ENCODE data around the gene RAB34. TPM values are rescaled to one million over a fixed set of nuclear protein-coding genes. Genes with fewer than 3 reads are reported as not detected.
"Not testable (repeated sequence)": the region's sequence is repeated elsewhere in the genome, so short reads cannot be mapped to it uniquely, and the experiment has no call there.

The RAB34 gene
- total RNA-seq, 1 experiment from 2014 or later, result 189 TPM

DNA sequence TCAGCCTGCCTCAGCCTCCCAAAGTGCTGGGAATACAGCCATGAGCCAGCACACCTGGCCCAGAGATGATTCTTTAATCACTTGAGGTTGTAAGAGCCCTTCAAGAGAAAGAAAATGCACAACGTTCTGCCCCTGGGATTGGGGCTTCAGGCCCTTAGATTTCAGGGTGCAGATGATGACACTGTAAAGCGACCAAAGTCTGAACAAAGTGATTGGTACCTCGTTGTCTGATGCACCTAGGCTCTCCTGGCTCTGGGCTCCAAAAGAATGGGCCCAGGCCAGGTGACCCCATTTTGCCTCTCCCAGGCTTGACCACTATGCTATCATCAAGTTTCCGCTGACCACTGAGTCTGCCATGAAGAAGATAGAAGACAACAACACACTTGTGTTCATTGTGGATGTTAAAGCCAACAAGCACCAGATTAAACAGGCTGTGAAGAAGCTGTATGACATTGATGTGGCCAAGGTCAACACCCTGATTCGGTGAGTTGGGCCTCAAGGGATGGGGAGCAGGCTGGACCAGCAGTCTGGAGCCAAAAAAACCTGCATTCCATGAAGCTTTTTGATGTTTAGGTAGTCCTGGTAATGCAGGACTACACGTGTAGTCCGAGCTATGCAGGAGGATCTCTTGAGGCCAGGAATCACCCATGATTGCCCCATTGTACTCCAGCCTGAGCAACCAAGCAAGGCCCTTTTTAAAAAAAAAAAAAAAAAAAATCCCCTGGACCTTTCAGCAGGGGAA lies 4.9 kb upstream of the RAB34 start:
- H3K36me3 Mint-ChIP-seq (ENCODE audit: insufficient read depth in 1 of 3, low read depth in 3 of 3), result peaks cover 45 to 56% (median 49%) of the 10 kb centered on the region in 3 experiments

DNA sequence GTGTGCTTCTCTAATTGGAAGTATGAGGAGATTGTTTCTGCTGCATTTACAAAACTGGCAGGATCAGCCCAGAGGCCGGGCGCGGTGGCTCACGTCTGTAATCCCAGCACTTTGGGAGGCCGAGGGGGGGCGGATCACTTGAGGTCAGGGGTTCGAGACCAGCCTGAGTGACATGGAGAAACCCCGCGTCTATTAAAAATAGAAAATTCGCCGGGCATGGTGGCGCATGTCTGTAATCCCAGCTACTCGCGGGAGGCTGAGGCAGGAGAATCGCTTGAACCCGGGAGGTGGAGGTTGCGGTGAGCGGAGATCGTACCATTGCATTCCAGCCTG lies 3.3 kb upstream of the RAB34 start:
- H3K36me3 Mint-ChIP-seq (ENCODE audit: insufficient read depth in 1 of 3, low read depth in 3 of 3), result peaks cover 45 to 60% (median 50%) of the 10 kb centered on the region in 3 experiments
- H3K9me3 ChIP-seq (ENCODE audit: control insufficient read depth, low read depth, low read length); H4K20me1 ChIP-seq (ENCODE audit: control insufficient read depth, insufficient read depth, insufficient read length); H3K18ac ChIP-seq (ENCODE audit: insufficient read length, low read depth, low read length); H3K23ac ChIP-seq (ENCODE audit: insufficient read length, low read depth, low read length); DNase-seq; H2BK15ac ChIP-seq (ENCODE audit: low read depth, low read length); H3K27me3 Mint-ChIP-seq (ENCODE audit: low read depth); H3T11ph ChIP-seq (ENCODE audit: low read length); H2AK5ac ChIP-seq (ENCODE audit: insufficient read length, low read length); H4K8ac ChIP-seq (replicated peaks; ENCODE audit: insufficient read length, low read depth, low read length); H3K56ac ChIP-seq (ENCODE audit: insufficient read length, low read depth, low read length); H3K27ac ChIP-seq (ENCODE audit: insufficient read length, low read depth, low read length); H3K14ac ChIP-seq (ENCODE audit: insufficient read depth, low read length); H2BK5ac ChIP-seq (ENCODE audit: insufficient read length, low read length); H2BK120ac ChIP-seq (ENCODE audit: low read depth, low read length, poor library complexity, severe bottlenecking); H4K91ac ChIP-seq (ENCODE audit: insufficient read length, low read depth, low read length); H3K79me1 ChIP-seq (ENCODE audit: insufficient read depth, low read depth, low read length, poor library complexity, severe bottlenecking); H2BK20ac ChIP-seq (ENCODE audit: low read depth, low read length, poor library complexity, severe bottlenecking); H3K27me3 ChIP-seq (ENCODE audit: insufficient read depth, low read length); H3K9me3 Mint-ChIP-seq; H4K5ac ChIP-seq (ENCODE audit: insufficient read length, low read depth, low read length); H3K4me1 ChIP-seq (ENCODE audit: insufficient read depth, low read length); H3K4ac ChIP-seq (ENCODE audit: low read depth, low read length); H2AFZ ChIP-seq (ENCODE audit: low read length); H2BK12ac ChIP-seq (ENCODE audit: insufficient read length, low read depth, low read length): not testable (repeated sequence)
- peak overlapping the region; percentile 99 for H3K4me3 Mint-ChIP-seq
- no CpG with 5 or more reads among the region's 19 CpGs for WGBS (ENCODE audit: extremely low coverage, insufficient read length, low lambda C conversion rate)
- H3K4me2 ChIP-seq (ENCODE audit: insufficient read depth, insufficient read length, low read length), result peak overlapping the region; percentile 90
- H3K9ac ChIP-seq (ENCODE audit: extremely low read depth, insufficient read length, low read length), result peak overlapping the region; percentile 84
- peak overlapping the region; percentile 99 to 100 (median 100); a peak in 5 of 7 replicates for H3K27ac Mint-ChIP-seq
- H3K23me2 ChIP-seq (ENCODE audit: insufficient read length, low read depth, low read length, poor library complexity, severe bottlenecking), result peaks cover 36% of the 10 kb centered on the region
- peaks cover 45 to 69% of the 10 kb centered on the region in 2 experiments for H3K4me1 Mint-ChIP-seq
- peaks cover 24% of the 10 kb centered on the region; the same call in 1 of the 2 replicates for H3K79me2 ChIP-seq (ENCODE audit: insufficient read depth, low read length)

More for the DNA sequence above, 4.9 kb upstream of the RAB34 start:
- Histone ChIP-seq H3K79me2 (ENCODE audit: insufficient read depth, low read length) (peaks cover 14% of the 10 kb centered on the region; the same call in 1 of the 2 replicates), H3K9me3 (ENCODE audit: control insufficient read depth, low read depth, low read length) (no peaks in the 10 kb centered on the region), H2AFZ (ENCODE audit: low read length) (no peak overlapping the region), H2BK120ac (ENCODE audit: low read depth, low read length, poor library complexity, severe bottlenecking) (no peak overlapping the region), H3K27me3 (ENCODE audit: insufficient read depth, low read length) (no peaks in the 10 kb centered on the region), H2BK5ac (ENCODE audit: insufficient read length, low read length) (no peak overlapping the region), H3K18ac (ENCODE audit: insufficient read length, low read depth, low read length) (no peak overlapping the region), H3K14ac (ENCODE audit: insufficient read depth, low read length) (no peak overlapping the region), H2BK15ac (ENCODE audit: low read depth, low read length) (no peak overlapping the region), H3K4me2 (ENCODE audit: insufficient read depth, insufficient read length, low read length) (peak overlapping the region; percentile 90), H4K20me1 (ENCODE audit: control insufficient read depth, insufficient read depth, insufficient read length) (no peaks in the 10 kb centered on the region), H4K8ac (replicated peaks; ENCODE audit: insufficient read length, low read depth, low read length) (no peak overlapping the region), H3K23ac (ENCODE audit: insufficient read length, low read depth, low read length) (no peak overlapping the region), H3K9ac (ENCODE audit: extremely low read depth, insufficient read length, low read length) (peak overlapping the region; percentile 28), H2AK5ac (ENCODE audit: insufficient read length, low read length) (no peak overlapping the region), H3K56ac (ENCODE audit: insufficient read length, low read depth, low read length) (no peak overlapping the region), H2BK12ac (ENCODE audit: insufficient read length, low read depth, low read length) (no peak overlapping the region), H3K4me1 (ENCODE audit: insufficient read depth, low read length) (0 out of 2 replicates have a peak, but pooled peaks cover 7% of the 10 kb centered on the region), H3K79me1 (ENCODE audit: insufficient read depth, low read depth, low read length, poor library complexity, severe bottlenecking) (peaks cover 3% of the 10 kb centered on the region), H3K4ac (ENCODE audit: low read depth, low read length) (no peak overlapping the region), H4K91ac (ENCODE audit: insufficient read length, low read depth, low read length) (no peak overlapping the region), H3K23me2 (ENCODE audit: insufficient read length, low read depth, low read length, poor library complexity, severe bottlenecking) (peaks cover 39% of the 10 kb centered on the region), H3T11ph (ENCODE audit: low read length) (no peak overlapping the region), H3K27ac (ENCODE audit: insufficient read length, low read depth, low read length) (no peak overlapping the region), H2BK20ac (ENCODE audit: low read depth, low read length, poor library complexity, severe bottlenecking) (no peak overlapping the region), H4K5ac (ENCODE audit: insufficient read length, low read depth, low read length) (no peak overlapping the region)
- TF ChIP-seq, protein P1, sequence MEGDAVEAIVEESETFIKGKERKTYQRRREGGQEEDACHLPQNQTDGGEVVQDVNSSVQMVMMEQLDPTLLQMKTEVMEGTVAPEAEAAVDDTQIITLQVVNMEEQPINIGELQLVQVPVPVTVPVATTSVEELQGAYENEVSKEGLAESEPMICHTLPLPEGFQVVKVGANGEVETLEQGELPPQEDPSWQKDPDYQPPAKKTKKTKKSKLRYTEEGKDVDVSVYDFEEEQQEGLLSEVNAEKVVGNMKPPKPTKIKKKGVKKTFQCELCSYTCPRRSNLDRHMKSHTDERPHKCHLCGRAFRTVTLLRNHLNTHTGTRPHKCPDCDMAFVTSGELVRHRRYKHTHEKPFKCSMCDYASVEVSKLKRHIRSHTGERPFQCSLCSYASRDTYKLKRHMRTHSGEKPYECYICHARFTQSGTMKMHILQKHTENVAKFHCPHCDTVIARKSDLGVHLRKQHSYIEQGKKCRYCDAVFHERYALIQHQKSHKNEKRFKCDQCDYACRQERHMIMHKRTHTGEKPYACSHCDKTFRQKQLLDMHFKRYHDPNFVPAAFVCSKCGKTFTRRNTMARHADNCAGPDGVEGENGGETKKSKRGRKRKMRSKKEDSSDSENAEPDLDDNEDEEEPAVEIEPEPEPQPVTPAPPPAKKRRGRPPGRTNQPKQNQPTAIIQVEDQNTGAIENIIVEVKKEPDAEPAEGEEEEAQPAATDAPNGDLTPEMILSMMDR (conservative IDR thresholded peaks at IDR 0.05), result no peak
- Mint-ChIP-seq H3K9me3 (no peaks in the 10 kb centered on the region; a peak in 2 of 5 replicates), H3K4me1 (peaks cover 41 to 62% of the 10 kb centered on the region in 2 experiments), H3K4me3 (peak overlapping the region; percentile 99), H3K27me3 (ENCODE audit: low read depth) (no peaks in the 10 kb centered on the region; the same call in 1 of the 2 replicates), H3K27ac (peak overlapping the region in 2 of 3 experiments; percentile 68 to 95; a peak in 3 of 7 replicates)
- no peak for DNase-seq
- no CpG with 5 or more reads among the region's 7 CpGs for WGBS (ENCODE audit: extremely low coverage, insufficient read length, low lambda C conversion rate)

Data from H9 (cell line).